HepG2 (cell line): Measurements from ENCODE around the gene DDX24.

Experiments
- ARNT2 ChIP-seq: sonication (generic); formaldehyde crosslinking; IDR thresholded peaks from 2 replicates; pipeline ENCODE4 v1.8.0; 2022; ENCODE audit warnings: mild to moderate bottlenecking, low read depth, missing genetic modification reagents, moderate library complexity
- CEBPB ChIP-seq: IDR thresholded peaks from 2 replicates; pipeline ENCODE4 v1.6.1; 2011; ENCODE audit warnings: low read depth, low read length, improper control_type of control experiment, borderline replicate concordance
- FOXP1 ChIP-seq, 2 experiments: fragments of 450-650 bp in 1 of 2; IDR thresholded peaks; 2 replicates each; pipeline ENCODE4 v1.6.1; 2017 to 2018; ENCODE audit warnings: antibody characterized with exemption in 1 of 2
- GLI4 ChIP-seq: sonication (generic); formaldehyde crosslinking; IDR thresholded peaks from 2 replicates; pipeline ENCODE4 v1.5.1; 2020; ENCODE audit warnings: missing genetic modification reagents, mild to moderate bottlenecking, moderate library complexity, borderline replicate concordance
- HNRNPL ChIP-seq: fragments of 200-400 bp; formaldehyde crosslinking; IDR thresholded peaks from 2 replicates; pipeline ENCODE4 v1.6.1; 2017; ENCODE audit warnings: mild to moderate bottlenecking, low read depth, low read length
- MXI1 ChIP-seq: IDR thresholded peaks from 3 replicates; pipeline ENCODE4 v1.6.1; 2012; ENCODE audit warnings: low read depth, low read length, inconsistent platforms, borderline replicate concordance
- NR2F2 ChIP-seq: IDR thresholded peaks from 2 replicates; pipeline ENCODE4 v1.6.1; 2012; ENCODE audit warnings: low read depth, inconsistent platforms, borderline replicate concordance
- SRSF1 ChIP-seq: fragments of 200-400 bp; formaldehyde crosslinking; optimal IDR thresholded peaks from 2 replicates; pipeline ENCODE3; 2017; ENCODE audit warnings: mild to moderate bottlenecking, low read depth, low read length, moderate library complexity
- ZBTB43 ChIP-seq: sonication (generic); formaldehyde crosslinking; conservative IDR thresholded peaks from 2 replicates; pipeline ENCODE4 v1.4.0; 2020; ENCODE audit warnings: missing genetic modification reagents
- ZNF354B ChIP-seq: sonication (generic); formaldehyde crosslinking; IDR thresholded peaks from 2 replicates; pipeline ENCODE4 v1.8.0; 2022; ENCODE audit warnings: mild to moderate bottlenecking, missing genetic modification reagents
- ZNF574 ChIP-seq: sonication (generic); formaldehyde crosslinking; IDR thresholded peaks from 2 replicates; pipeline ENCODE4 v1.4.0; 2020; ENCODE audit warnings: missing genetic modification reagents
- ZSCAN12 ChIP-seq: sonication (generic); formaldehyde crosslinking; IDR thresholded peaks from 2 replicates; pipeline ENCODE4 v1.9.0; 2021; ENCODE audit warnings: mild to moderate bottlenecking, missing genetic modification reagents
- TF ChIP-seq, protein P1 (sequence below): sonication (generic); formaldehyde crosslinking; IDR thresholded peaks from 2 replicates; pipeline ENCODE4 v1.5.0; 2020; ENCODE audit warnings: mild to moderate bottlenecking, missing genetic modification reagents, moderate library complexity
- TF ChIP-seq, protein P2 (sequence below): sonication (generic); formaldehyde crosslinking; IDR thresholded peaks from 2 replicates; pipeline ENCODE4 v1.9.0; 2021; ENCODE audit warnings: missing genetic modification reagents, mild to moderate bottlenecking, borderline replicate concordance

GRCh38 chr14:94030571-94030970 is 50.4 kb downstream of the DDX24 start:
- TF ChIP-seq, protein P1, sequence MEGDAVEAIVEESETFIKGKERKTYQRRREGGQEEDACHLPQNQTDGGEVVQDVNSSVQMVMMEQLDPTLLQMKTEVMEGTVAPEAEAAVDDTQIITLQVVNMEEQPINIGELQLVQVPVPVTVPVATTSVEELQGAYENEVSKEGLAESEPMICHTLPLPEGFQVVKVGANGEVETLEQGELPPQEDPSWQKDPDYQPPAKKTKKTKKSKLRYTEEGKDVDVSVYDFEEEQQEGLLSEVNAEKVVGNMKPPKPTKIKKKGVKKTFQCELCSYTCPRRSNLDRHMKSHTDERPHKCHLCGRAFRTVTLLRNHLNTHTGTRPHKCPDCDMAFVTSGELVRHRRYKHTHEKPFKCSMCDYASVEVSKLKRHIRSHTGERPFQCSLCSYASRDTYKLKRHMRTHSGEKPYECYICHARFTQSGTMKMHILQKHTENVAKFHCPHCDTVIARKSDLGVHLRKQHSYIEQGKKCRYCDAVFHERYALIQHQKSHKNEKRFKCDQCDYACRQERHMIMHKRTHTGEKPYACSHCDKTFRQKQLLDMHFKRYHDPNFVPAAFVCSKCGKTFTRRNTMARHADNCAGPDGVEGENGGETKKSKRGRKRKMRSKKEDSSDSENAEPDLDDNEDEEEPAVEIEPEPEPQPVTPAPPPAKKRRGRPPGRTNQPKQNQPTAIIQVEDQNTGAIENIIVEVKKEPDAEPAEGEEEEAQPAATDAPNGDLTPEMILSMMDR (CRISPR knock-in tag), result no peak
- TF ChIP-seq ZNF574 (CRISPR knock-in tag) (no peak), ARNT2 (CRISPR knock-in tag) (no peak), FOXP1 (IDR thresholded peaks at IDR 0.05) (no peak), FOXP1 (CRISPR knock-in tag; IDR thresholded peaks at IDR 0.05) (no peak), CEBPB (peak; percentile 57; the same call in 1 of the 2 replicates), ZBTB43 (CRISPR knock-in tag) (no peak), MXI1 (no peak), NR2F2 (no peak), SRSF1 (no peak), ZNF354B (CRISPR knock-in tag) (no peak), HNRNPL (no peak), GLI4 (no peak), ZSCAN12 (CRISPR knock-in tag) (no peak)
- TF ChIP-seq, protein P2, sequence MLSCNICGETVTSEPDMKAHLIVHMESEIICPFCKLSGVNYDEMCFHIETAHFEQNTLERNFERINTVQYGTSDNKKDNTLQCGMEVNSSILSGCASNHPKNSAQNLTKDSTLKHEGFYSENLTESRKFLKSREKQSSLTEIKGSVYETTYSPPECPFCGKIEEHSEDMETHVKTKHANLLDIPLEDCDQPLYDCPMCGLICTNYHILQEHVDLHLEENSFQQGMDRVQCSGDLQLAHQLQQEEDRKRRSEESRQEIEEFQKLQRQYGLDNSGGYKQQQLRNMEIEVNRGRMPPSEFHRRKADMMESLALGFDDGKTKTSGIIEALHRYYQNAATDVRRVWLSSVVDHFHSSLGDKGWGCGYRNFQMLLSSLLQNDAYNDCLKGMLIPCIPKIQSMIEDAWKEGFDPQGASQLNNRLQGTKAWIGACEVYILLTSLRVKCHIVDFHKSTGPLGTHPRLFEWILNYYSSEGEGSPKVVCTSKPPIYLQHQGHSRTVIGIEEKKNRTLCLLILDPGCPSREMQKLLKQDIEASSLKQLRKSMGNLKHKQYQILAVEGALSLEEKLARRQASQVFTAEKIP, result no peak
